M059J (cell line): Measurements from ENCODE around the gene RAP2A. TPM values are rescaled to one million over a fixed set of nuclear protein-coding genes. Genes with fewer than 3 reads are reported as not detected.

Experiments
- DNase-seq: peaks from one replicate; pipeline ENCODE4 v3.0.0-alpha.2; 2012; ENCODE audit warnings: low read depth
- total RNA-seq: library from RNA; depleted of rRNA; stranded (reverse); fragments of >200 nt; shearing (Covaris generic); gene quantifications from 2 replicates; pipeline ENCODE4 v1.2.3, GENCODE V29; 2014; rRNA removed

Gene RAP2A
- 12.3 and 20.7 TPM in 2 replicates for total RNA-seq

GRCh38 chr13:97433727-97434396, at the start of gene RAP2A:
RAP2A (plus strand) TSS chr13:97434169; CDS start chr13:97434471, 302 bp downstream.
- DNase-seq: peak; percentile 84

DNA sequence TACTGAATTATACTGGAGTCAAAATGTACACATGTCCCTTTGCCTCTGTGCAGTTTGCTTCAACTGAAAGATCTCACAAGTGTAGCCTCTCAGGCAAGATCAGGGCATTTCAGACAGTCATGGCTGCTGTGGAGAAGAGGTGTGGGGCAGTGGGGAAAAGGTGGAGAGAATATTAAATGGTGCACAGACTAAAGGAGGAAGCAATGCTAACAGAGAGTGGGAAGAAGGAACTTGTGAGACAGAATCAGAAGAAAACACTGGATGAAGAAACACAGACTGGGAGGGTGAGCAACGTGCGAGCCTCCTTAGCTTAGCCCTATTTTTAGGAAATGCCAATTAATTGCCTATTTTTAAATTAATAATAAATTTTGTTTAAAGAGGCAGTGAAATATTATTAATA, 49.6 kb upstream of the RAP2A start:
- DNase-seq: no peak

DNA sequence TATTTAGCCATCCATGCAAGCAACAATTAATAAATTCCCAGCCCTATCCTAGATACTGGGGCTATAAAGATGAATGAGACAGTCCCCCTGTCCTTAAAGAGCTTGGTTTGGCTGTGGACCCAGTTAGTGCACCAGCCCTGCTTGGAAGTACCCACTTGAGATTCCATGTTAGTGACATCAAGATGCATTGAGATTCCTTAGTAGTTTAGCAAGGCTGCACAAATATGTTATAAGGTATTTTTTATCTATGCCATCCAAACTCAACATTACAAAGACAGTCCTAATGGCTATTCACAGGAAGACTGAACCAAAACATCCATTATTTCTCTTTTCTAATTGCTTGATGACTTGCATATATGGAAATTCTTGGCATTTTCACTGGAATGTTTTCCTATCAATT, 48.8 kb upstream of the RAP2A start:
- DNase-seq: no peak

DNA sequence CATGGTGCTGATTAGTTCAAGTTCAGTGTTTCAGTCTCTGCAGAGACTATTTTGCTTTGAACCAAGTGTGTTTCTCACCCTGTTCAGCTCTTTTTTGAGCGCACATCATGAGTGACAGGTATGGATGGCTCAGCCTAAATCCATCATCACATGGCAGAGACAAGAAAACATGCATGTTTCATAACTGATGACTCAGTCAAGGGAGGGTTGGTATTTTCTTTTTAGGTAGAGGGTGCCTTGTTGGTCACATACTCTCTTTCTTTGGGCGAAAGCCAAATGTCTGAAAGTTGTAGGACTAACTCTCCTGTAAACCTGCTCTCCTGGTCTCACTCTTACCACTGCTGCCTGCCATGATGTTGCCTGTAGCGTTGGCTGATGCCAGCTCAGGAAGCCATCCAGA, 48.1 kb upstream of the RAP2A start:
- peak; percentile 24 for DNase-seq

DNA sequence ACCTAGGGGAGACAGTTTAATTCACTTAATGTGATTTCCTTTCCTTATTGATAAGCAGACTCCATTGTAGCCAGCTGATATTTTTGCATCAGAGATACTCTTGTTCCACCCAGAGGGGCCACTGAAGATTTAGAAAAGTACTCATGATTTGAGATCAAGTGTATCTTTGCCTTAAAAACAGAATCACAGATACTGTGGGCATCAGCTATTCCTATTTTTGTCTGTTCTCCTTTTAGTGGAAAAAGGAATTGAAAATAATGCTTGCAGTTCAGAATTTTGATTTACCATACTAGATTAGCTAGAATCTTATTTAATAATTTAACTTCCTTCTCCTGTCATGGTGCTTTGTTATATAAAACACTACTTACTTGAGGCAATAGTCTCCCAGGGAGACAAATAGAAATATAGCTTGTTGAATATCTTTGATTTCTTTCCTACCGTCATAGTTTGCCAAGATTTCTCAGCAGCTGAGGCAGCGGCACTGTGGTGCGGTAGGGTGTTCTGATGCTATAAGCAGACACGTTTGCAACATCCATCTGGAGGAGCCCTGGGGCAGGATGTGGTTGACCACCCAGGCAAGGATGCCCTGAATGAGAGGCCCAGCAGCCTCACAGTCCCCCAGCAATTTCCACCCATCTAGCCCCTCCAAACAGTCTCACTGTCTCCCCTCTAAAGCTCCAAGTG, 47.0 kb upstream of the RAP2A start:
- no peak for DNase-seq

GRCh38 chr13:97387485-97387839, 46.5 kb upstream of the RAP2A start:
- no peak for DNase-seq

DNA sequence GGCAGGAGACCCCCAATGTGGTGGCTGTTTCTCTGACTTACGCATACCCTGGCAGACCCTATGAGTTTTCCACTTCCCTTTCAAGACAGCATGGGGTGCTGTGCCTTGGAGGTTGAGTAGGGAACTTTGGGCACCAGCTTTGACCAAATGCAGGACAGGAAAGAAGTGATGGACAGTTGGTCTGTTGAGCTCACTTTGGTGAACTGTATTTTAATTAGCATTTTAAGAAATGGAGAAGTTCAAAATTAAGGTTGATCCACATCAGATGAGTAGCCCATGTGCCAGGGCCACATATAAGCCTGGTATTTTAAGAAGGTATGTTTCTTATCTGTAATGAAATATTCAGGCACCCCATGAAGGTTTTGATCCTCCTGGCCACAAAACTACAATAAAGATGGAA, 46.1 kb upstream of the RAP2A start:
- no peak for DNase-seq

- no peak for DNase-seq
Measured at GRCh38 chr13:97388373-97388772, 45.6 kb upstream of the RAP2A start.

DNA sequence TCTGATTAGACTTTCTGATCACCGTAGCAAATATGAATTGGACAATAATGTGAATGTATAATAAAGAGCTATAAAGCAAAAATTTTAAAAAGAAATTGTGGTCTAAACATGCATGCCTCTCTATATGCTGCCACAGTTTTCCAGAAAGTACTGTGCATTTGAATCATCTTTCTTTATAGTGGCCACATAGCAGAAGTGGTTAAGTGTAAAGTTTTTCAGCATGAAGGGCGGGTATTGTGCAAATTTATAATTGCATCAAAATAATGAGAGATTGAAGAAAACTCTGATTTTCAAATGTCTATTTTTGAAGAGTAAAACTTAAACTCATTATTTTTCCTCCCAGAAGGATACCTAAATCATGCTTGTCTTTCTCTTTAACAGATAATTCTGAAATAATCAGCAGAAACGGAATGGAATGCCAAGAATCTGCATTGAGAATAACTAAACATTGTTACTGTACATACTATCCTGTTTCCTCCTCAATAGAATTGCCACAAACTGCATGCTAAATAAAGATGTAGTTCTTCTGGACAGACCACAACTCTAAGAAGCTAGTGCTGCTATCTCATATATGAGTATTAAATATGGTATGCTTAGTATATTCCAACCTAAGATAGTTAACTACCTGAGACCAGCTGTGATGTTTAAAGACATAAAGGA, 42.9 kb upstream of the RAP2A start:
- no peak for DNase-seq

- no peak for DNase-seq
Measured at GRCh38 chr13:97392020-97392419, 41.9 kb upstream of the RAP2A start.

- no peak for DNase-seq
Measured at GRCh38 chr13:97394542-97394941, 39.4 kb upstream of the RAP2A start.

GRCh38 chr13:97395447-97396136, 38.4 kb upstream of the RAP2A start:
- peak; percentile 30 for DNase-seq

DNA sequence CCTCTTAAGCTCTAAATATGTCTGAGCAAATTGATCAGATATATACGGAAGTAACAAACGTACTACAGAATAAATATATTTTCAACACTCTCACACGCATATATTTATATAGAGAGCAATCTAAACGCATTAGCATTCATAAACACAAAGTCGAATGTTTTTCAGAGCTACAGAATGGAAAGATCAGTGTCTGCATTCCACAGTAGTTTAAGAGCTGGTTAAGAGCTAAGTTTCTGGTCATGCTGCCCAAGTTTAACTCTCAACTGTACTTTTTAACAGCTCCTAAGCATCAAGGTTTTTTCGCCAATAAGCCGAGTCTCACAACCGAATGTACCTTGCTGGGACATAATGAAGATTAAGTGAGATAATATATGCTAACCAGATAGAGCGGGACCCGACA, 36.7 kb upstream of the RAP2A start:
- no peak for DNase-seq

- DNase-seq: no peak
Measured at GRCh38 chr13:97401421-97401820, 32.5 kb upstream of the RAP2A start.

GRCh38 chr13:97403893-97404750, 29.8 kb upstream of the RAP2A start:
- no peak for DNase-seq

- no peak for DNase-seq
Measured at GRCh38 chr13:97407540-97407939, 26.4 kb upstream of the RAP2A start.

DNA sequence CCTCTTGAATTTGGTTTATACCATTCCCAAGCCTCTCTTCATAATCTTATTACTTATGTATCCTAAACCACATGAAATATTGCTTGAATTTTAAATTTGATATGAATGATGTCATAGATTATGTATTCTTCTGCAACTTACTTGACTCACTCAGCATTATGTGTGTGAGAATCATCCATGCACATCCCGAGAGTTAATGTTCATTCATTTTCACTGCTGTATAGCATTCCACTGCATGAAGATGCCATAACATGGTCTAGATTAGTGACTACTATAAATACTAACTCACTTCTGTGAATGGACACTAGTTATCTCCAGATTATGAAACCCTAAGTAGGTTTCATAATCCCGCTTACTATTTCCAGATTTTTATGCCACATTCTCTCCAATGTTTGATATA, 25.0 kb upstream of the RAP2A start:
- no peak for DNase-seq

DNA sequence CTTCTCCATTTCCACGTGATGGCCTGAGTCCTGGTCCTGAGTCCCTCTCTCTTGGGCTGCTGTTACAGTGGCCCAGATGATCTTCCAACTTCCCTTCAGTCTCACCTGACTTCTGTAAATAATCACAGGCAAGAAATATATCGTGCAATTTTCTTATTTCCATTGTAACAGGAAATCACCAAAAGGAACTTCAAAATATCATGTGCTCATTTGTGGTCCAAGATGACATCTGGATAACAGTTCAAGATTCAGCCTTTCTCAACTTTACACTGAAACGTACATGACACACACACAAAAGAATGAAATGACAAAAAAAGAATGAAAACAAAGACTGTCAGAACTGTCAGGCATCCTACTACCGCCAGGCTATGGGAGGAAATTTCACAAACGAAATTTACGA, 22.0 kb upstream of the RAP2A start:
- no peak for DNase-seq

GRCh38 chr13:97413694-97414093, 20.3 kb upstream of the RAP2A start:
- no peak for DNase-seq

DNA sequence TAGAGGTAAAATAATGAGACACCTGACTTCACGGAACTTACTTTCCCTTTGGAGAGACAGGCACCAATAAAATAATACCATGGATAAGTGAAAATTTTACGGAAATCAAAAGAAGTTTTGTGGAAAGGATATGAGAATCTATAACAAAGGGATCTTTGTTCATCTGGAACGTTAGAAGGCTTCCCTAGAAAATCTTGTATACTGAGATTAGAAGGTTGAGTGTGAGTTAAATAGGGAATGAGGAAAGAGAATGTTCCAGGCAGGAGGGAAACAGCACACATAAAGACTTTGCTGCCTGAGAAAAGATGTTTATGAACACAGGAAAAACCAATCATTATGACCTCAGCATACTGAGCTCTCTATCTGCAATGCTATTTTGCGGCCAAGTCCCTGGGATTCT, 19.6 kb upstream of the RAP2A start:
- no peak for DNase-seq

DNA sequence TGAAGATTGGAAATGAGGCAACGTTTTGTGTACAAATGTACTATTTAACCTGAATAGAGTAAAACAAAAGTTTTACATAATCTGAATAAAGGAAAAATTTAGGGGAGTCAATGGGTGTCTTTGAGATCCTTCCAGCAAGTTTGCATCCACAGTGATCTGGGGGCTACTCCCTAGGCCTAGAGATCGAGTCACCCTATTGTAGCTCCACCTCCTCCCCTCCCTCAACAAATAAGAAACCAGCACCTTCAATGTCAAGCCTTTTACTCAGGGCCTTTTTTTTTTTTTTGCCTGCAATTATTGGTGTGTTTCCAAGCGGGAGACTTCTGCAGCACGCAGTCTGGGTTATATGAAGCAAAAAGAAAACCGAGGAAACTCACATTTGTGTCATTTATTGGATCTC, 16.3 kb upstream of the RAP2A start:
- DNase-seq: no peak
